ENCODE data around the gene RP2. TPM values are rescaled to one million over a fixed set of nuclear protein-coding genes. Genes with fewer than 3 reads are reported as not detected.
A peak's percentile ranks its signal among the peaks of the same experiment; 100 is the strongest.

The RP2 gene
- 10 to 100 TPM in 2 of 4 donors, 1 to 10 TPM in 2; 1.2 to 15.0 (median 11.1) TPM for total RNA-seq

DNA sequence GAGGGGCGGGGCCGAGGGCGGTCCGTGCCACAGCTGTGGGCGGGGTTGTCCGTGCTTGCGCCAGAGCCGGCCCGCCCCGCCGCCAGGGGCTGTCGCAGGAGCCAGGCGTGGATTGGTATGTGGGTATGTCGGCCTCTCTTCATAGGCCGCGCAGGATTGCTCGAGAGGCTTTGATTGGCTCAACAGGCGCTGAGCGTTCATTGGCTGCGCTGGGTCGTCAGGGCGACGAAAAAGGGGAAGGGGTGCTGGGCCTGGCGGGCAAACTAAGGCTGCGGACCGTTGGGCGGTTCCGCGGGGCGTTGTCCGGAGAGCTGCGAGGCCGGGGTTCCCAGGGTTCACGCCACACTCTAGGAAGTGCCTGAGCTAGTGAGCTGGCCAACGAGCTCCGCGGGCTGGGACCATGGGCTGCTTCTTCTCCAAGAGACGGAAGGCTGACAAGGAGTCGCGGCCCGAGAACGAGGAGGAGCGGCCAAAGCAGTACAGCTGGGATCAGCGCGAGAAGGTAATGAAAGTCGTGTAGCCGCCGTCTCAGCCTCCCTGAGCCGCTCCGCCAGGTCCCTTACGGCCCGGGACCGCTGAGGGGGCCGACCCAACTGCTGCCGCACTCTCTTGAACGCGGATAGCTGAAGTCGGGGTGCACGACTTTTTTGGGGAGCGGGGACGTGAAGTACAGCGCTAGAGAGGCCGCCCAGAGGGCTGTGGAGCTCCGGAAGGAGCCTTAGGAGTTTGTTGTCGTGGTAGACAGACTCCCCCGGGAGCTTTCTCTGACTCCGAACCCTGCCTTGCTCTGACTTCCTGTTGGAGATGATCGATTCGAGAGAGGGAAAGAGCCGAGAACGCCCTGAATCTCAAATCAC is at the start of gene RP2:
Gene RP2, plus strand, starts transcription at position 343 of the 857 bp plus-strand sequence. Its CDS starts 58 bp downstream, at position 401.
- no peaks in the 10 kb centered on the region for H3K27me3 ChIP-seq
- H3K36me3 ChIP-seq: no peaks in the 10 kb centered on the region
- peak within 1 kb of the TSS; percentile 57 to 87 (median 82) for H3K4me3 ChIP-seq
- intact Hi-C loops (cut with DNase I; ENCODE audit: low total_unique reads): no loop called here
- no peaks in the 10 kb centered on the region for H3K9me3 ChIP-seq
- in situ Hi-C loops (cut with MboI; ENCODE audit: low pct_ligation_motif_present in 1 of 4, low pct_unique_long_range_greater_than_20kb in 1 of 4, low sequenced_read_pairs in 3 of 4): no loop called here
- peaks cover 0 to 16% (median 3%) of the 10 kb centered on the region in 4 donors for H3K4me1 ChIP-seq
- 41% methylated on average over 71 of the region's 71 CpGs; no CpG with 5 or more reads in 1 of the 2 donors for WGBS, 2 donors (ENCODE audit: low coverage in 1 of 2)
- DNase-seq: peak; percentile 92
- no peak for TF ChIP-seq EP300 (IDR thresholded peaks at IDR 0.05; ENCODE audit: low read depth)
- TF ChIP-seq POLR2AphosphoS5 (IDR thresholded peaks at IDR 0.05): peak; percentile 94 to 95 (median 94)
- TF ChIP-seq POLR2A (IDR thresholded peaks at IDR 0.05): peak; percentile 94
- TF ChIP-seq CTCF (IDR thresholded peaks at IDR 0.05): peak in 4 of 5 experiments; percentile 17 to 44 (median 29)
- H3K27ac ChIP-seq: peak within 1 kb of the TSS; percentile 91 to 98 (median 94)

DNA sequence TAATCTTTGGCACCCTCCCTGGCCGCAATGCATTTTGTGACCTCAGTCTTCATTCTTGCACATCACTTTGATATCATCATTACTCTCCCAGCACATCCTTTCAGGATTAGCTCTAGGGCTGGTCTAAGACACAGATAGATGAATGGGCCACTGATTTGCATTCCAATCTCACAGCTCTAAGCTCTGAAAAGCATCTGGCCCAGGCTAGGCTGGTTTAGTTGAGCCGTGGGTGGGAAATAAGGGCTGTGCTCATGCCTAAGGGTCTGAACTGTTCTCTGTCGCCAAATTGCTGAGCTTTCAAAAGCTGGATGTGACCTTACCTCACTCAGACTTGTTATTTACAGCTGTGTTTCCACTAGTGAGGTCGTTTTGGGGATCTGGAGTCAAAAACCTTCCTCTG is 47.9 kb upstream of the RP2 start:
- intact Hi-C loops (cut with DNase I; ENCODE audit: low total_unique reads) (no loop called here), in situ Hi-C loops (cut with MboI; ENCODE audit: low pct_ligation_motif_present in 1 of 4, low pct_unique_long_range_greater_than_20kb in 1 of 4, low sequenced_read_pairs in 3 of 4) (loop anchor here in 1 of 4 donors (25.0 kb wide), 1 partner anchor 227 kb away; the partner anchor contains the start of gene CHST7)
- Histone ChIP-seq H3K4me3 (no peak overlapping the region), H3K9me3 (no peaks in the 10 kb centered on the region), H3K27ac (no peak overlapping the region), H3K4me1 (no peaks in the 10 kb centered on the region), H3K27me3 (no peaks in the 10 kb centered on the region), H3K36me3 (no peaks in the 10 kb centered on the region)
- 48 to 100% methylated on average over 1 to 4 of the region's 4 CpGs for whole genome bisulfite sequencing, 2 donors (ENCODE audit: low coverage in 1 of 2)
- no peak for TF ChIP-seq POLR2A (IDR thresholded peaks at IDR 0.05)
- no peak for DNase-seq

GRCh38 chrX:46791927-46792809 is 44.7 kb upstream of the RP2 start:
- DNase-seq: no peak
- H3K9me3 ChIP-seq: no peaks in the 10 kb centered on the region
- 0 to 48% methylated on average over 1 to 7 of the region's 7 CpGs for WGBS, 2 donors (ENCODE audit: low coverage in 1 of 2)
- TF ChIP-seq CTCF (IDR thresholded peaks at IDR 0.05) (no peak), EP300 (IDR thresholded peaks at IDR 0.05; ENCODE audit: low read depth) (no peak), POLR2A (IDR thresholded peaks at IDR 0.05) (no peak), POLR2AphosphoS5 (IDR thresholded peaks at IDR 0.05) (no peak)
- no peak overlapping the region for H3K4me3 ChIP-seq
- H3K36me3 ChIP-seq: no peaks in the 10 kb centered on the region
- intact Hi-C loops (cut with DNase I; ENCODE audit: low total_unique reads): no loop called here
- H3K4me1 ChIP-seq: no peaks in the 10 kb centered on the region
- H3K27me3 ChIP-seq: no peaks in the 10 kb centered on the region
- no peak overlapping the region for H3K27ac ChIP-seq
- in situ Hi-C loops (cut with MboI; ENCODE audit: low pct_ligation_motif_present in 1 of 4, low pct_unique_long_range_greater_than_20kb in 1 of 4, low sequenced_read_pairs in 3 of 4): loop anchor here in 1 of 4 donors (25.0 kb wide), 1 partner anchor 230 kb away; the partner anchor contains the start of gene CHST7

GRCh38 chrX:46792810-46793188 is 44.0 kb upstream of the RP2 start:
- no peak overlapping the region for H3K27ac ChIP-seq
- DNase-seq: no peak
- intact Hi-C loops (cut with DNase I; ENCODE audit: low total_unique reads): no loop called here
- no peaks in the 10 kb centered on the region for H3K36me3 ChIP-seq
- 14 to 54% methylated on average over 2 to 4 of the region's 4 CpGs for WGBS, 2 donors (ENCODE audit: low coverage in 1 of 2)
- H3K4me1 ChIP-seq: no peaks in the 10 kb centered on the region
- in situ Hi-C loops (cut with MboI; ENCODE audit: low pct_ligation_motif_present in 1 of 4, low pct_unique_long_range_greater_than_20kb in 1 of 4, low sequenced_read_pairs in 3 of 4): loop anchor here in 1 of 4 donors (25.0 kb wide), 1 partner anchor 230 kb away; the partner anchor contains the start of gene CHST7
- no peak overlapping the region for H3K4me3 ChIP-seq
- no peaks in the 10 kb centered on the region for H3K27me3 ChIP-seq
- H3K9me3 ChIP-seq: no peaks in the 10 kb centered on the region
- TF ChIP-seq POLR2A (IDR thresholded peaks at IDR 0.05): no peak
- no peak for TF ChIP-seq EP300 (IDR thresholded peaks at IDR 0.05; ENCODE audit: low read depth)
- no peak for TF ChIP-seq CTCF (IDR thresholded peaks at IDR 0.05)
- no peak for TF ChIP-seq POLR2AphosphoS5 (IDR thresholded peaks at IDR 0.05)

Measured in transverse colon (tissue), 4 donors.